GM21367 (cell line): ENCODE measurements around the gene MAML1.
"Not testable (repeated sequence)": the region's sequence is repeated elsewhere in the genome, so short reads cannot be mapped to it uniquely, and the experiment has no call there.

Experiments used
- ATAC-seq: cut with Tn5 transposase; IDR thresholded peaks from one replicate; pipeline ENCODE4 v1.9.1; 2021; ENCODE audit not compliant: unreplicated experiment

The MAML1 gene, protein sequence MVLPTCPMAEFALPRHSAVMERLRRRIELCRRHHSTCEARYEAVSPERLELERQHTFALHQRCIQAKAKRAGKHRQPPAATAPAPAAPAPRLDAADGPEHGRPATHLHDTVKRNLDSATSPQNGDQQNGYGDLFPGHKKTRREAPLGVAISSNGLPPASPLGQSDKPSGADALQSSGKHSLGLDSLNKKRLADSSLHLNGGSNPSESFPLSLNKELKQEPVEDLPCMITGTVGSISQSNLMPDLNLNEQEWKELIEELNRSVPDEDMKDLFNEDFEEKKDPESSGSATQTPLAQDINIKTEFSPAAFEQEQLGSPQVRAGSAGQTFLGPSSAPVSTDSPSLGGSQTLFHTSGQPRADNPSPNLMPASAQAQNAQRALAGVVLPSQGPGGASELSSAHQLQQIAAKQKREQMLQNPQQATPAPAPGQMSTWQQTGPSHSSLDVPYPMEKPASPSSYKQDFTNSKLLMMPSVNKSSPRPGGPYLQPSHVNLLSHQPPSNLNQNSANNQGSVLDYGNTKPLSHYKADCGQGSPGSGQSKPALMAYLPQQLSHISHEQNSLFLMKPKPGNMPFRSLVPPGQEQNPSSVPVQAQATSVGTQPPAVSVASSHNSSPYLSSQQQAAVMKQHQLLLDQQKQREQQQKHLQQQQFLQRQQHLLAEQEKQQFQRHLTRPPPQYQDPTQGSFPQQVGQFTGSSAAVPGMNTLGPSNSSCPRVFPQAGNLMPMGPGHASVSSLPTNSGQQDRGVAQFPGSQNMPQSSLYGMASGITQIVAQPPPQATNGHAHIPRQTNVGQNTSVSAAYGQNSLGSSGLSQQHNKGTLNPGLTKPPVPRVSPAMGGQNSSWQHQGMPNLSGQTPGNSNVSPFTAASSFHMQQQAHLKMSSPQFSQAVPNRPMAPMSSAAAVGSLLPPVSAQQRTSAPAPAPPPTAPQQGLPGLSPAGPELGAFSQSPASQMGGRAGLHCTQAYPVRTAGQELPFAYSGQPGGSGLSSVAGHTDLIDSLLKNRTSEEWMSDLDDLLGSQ

GRCh38 chr5:179732412-179732917, at the start of gene MAML1:
TSS of gene MAML1 (plus strand) at chr5:179732822. CDS start at chr5:179733113, 291 bp downstream.
- peak; percentile 90 for ATAC-seq

GRCh38 chr5:179689212-179689611, 43.4 kb upstream of the MAML1 start:
- ATAC-seq = not testable (repeated sequence)

GRCh38 chr5:179694561-179694960, 38.1 kb upstream of the MAML1 start:
- ATAC-seq = no peak

- ATAC-seq = no peak
These were observed 36.0 kb upstream of the MAML1 start for GRCh38 chr5:179696603-179697002.

GRCh38 chr5:179697108-179697507, 35.5 kb upstream of the MAML1 start:
- no peak for ATAC-seq

DNA sequence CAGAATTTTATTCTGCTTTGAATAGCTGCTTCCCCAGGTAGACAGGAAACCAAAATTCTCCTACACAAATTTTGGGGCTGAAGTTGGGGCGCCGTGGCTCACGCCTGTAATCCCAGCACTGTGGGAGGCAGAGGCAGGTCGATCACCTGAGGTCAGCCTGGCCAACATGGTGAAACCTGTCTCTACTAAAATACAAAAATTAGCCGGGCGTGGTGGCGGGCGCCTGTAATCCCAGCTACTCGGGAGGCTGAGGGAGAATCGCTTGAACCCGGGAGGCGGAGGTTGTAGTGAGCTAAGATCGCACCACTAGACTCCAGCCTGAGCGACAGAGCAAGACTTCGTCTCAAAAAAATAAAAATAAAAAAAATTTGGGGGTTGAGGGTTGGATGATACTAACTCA, 35.1 kb upstream of the MAML1 start:
- ATAC-seq = not testable (repeated sequence)

GRCh38 chr5:179697993-179698934, 34.4 kb upstream of the MAML1 start:
- peak; percentile 86 for ATAC-seq

- no peak for ATAC-seq
These were observed 33.5 kb upstream of the MAML1 start, which contains the start of gene CANX for GRCh38 chr5:179698935-179699615. TSS of gene CANX (plus strand) at chr5:179698967. CDS start at chr5:179705682, 6,715 bp downstream.

DNA sequence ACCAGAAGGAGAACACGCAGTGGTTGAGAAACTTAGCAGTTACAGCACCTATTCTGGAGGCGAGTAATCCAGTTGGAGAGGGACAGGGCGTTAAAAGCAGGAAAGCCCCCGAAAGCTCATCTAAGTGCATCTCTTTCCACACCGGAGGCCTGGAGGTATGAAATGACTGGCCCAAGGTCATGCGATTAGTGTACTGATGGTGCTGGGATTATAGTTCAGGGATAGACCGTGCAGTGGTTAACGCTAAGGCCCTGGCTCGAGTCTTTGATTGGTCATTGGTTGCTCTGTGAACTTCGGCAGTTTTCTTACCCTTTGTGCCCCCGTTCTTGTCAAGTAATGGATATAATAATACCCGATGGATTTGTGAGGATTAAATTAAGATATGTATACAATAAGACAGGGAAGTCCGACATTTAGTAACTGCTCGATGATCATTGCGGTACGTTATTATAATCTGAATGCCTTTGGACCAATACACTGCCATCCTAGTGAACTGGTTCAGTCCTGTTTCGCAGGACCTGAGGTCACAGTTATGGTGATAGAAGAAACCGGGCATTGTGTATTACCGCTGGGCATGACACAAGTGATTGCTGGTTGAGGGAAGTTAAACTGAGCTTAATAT, 32.9 kb upstream of the MAML1 start:
- no peak for ATAC-seq

DNA sequence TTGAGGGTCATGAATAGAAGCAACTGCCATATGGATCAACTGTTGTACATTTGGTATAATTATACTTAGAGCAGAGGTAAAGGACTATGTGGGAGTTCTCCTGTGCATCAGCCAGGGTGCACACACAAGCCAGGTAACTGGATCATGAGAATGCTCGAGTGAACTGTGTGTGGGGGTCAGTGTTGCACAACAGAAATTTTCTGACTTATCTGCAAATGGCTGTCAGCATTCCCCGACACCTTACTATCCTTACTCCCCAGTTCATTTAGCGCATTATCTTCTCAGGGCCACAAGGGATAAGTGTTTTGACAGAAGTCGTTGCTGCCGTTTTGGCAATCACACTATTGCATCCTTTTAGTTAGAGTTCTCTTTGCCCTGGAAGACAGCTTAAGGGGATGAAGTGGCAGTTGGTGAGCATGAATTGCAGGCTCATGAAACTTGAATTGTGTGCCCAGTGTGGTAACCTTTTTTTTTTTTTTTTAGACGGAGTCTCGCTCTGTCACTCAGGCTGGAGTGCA, 32.2 kb upstream of the MAML1 start:
- no peak for ATAC-seq

DNA sequence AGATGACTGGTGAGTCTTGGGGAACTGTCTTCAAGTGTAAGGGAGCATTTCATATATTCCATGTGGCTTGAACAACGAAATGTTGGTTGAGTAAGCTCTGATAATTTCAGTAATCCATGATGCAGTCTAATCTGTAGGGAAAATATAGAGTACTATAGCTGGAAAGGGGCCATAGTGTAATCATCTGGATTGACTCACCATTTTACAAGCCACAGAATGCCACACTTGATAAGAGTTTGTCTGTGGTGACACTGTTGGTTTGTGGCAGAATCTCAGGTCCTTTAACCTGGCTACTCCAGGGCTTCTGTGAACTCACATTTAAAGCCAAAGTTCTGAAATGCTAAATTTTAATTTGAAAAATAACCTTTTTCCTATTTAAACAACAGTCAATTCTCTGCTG, 16.3 kb upstream of the MAML1 start:
- no peak for ATAC-seq

GRCh38 chr5:179720222-179720621, 12.4 kb upstream of the MAML1 start:
- ATAC-seq = no peak

- no peak for ATAC-seq
These were observed 8.5 kb upstream of the MAML1 start for GRCh38 chr5:179724163-179724562.

- no peak for ATAC-seq
These were observed 5.5 kb upstream of the MAML1 start for GRCh38 chr5:179727106-179727505.

DNA sequence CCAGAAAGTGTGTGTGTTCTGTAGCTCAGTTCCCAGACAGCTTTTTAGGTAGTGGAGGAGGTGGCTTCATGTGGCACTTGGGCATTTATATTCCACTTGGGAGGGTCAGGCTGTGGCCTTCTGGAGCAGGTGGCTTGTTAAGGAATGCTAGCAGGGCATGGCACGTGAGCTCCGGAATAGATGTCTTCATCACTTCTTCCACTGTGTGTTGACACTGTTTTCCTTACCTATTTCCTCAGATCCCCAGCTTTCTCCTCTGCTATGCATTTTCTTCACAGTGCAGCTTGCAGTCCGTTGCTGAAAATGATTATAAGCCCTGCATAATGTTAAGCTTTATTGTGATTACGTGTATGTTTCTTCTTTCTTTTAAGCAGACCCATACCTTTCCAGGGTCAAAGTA, 3.3 kb upstream of the MAML1 start:
- no peak for ATAC-seq

- ATAC-seq = no peak
These were observed 2.9 kb upstream of the MAML1 start for GRCh38 chr5:179729727-179730126.

GRCh38 chr5:179730356-179730755, 2.3 kb upstream of the MAML1 start:
- no peak for ATAC-seq

DNA sequence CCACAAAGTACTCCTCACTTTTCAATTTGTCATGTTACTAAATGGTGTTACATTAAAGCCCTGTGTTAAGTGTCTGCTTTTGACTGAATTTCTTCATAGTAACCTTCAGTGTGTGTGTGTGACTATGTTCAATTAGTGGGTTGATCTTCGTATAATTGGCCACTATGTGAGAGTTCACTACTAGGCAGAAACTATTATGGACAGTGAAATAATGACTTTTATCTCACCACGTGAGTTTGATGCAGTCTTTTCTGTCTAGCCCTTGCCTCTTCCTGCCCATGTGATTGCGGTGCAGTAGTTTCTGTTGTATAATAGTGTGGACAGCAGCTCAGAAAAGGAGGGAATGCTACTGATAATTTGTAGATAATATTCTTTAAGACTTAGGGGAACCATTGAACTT, 1.8 kb upstream of the MAML1 start:
- no peak for ATAC-seq

- peak; percentile 4 for ATAC-seq
These were observed 721 bp upstream of the MAML1 start for GRCh38 chr5:179731791-179732411.
